ENCODE data around the gene ANKMY1.

Gene ANKMY1

GRCh38 chr2:240557808-240558207 is at the start of gene ANKMY1:
Gene ANKMY1, minus strand, starts transcription at chr2:240557988. Its CDS starts 653 bp downstream, at chr2:240557335.
- DNase-seq, result no peak

GRCh38 chr2:240605867-240606743 is 48.3 kb upstream of the ANKMY1 start:
- DNase-seq, result no peak

GRCh38 chr2:240604939-240605716 is 47.3 kb upstream of the ANKMY1 start:
- no peak for DNase-seq

- no peak for DNase-seq
Measured at GRCh38 chr2:240604291-240604938, 46.6 kb upstream of the ANKMY1 start.

GRCh38 chr2:240603846-240604245 is 46.1 kb upstream of the ANKMY1 start:
- DNase-seq, result no peak

GRCh38 chr2:240603081-240603835 is 45.5 kb upstream of the ANKMY1 start:
- DNase-seq, result no peak

- DNase-seq, result no peak
Measured at GRCh38 chr2:240602266-240603050, 44.7 kb upstream of the ANKMY1 start.

GRCh38 chr2:240601831-240602160 is 44.0 kb upstream of the ANKMY1 start:
- no peak for DNase-seq

- no peak for DNase-seq
Measured at GRCh38 chr2:240601061-240601830, 43.5 kb upstream of the ANKMY1 start.

GRCh38 chr2:240600451-240600961 is 42.7 kb upstream of the ANKMY1 start:
- no peak for DNase-seq

- no peak for DNase-seq
Measured at GRCh38 chr2:240599141-240599583, 41.4 kb upstream of the ANKMY1 start.

GRCh38 chr2:240598311-240598911 is 40.6 kb upstream of the ANKMY1 start:
- DNase-seq, result no peak

GRCh38 chr2:240597419-240598181 is 39.8 kb upstream of the ANKMY1 start:
- DNase-seq, result no peak

- DNase-seq, result no peak
Measured at GRCh38 chr2:240597054-240597418, 39.2 kb upstream of the ANKMY1 start.

GRCh38 chr2:240596491-240596931 is 38.7 kb upstream of the ANKMY1 start:
- DNase-seq, result no peak

- DNase-seq, result no peak
Measured at GRCh38 chr2:240596080-240596460, 38.3 kb upstream of the ANKMY1 start.

GRCh38 chr2:240595381-240596079 is 37.7 kb upstream of the ANKMY1 start:
- no peak for DNase-seq

- DNase-seq, result no peak
Measured at GRCh38 chr2:240594511-240595380, 37.0 kb upstream of the ANKMY1 start.
